Spinal cord (tissue), 10 donors: ENCODE data around the gene ELP2. TPM values are rescaled to one million over a fixed set of nuclear protein-coding genes. Genes with fewer than 3 reads are reported as not detected.

Experiments used
- DNase-seq, 6 donors: peaks; one replicate each; pipeline versions ENCODE4 v3.0.0 to v3.0.0-alpha.2; 2013 to 2015; ENCODE audit warnings: low spot score in 6 of 6, low read depth in 4 of 6
- H3K27ac ChIP-seq: one replicate; pipeline ENCODE4 v1.5.1; 2013; ENCODE audit warnings: low read depth, low read length, control low read depth
- H3K27me3 ChIP-seq: one replicate; pipeline ENCODE4 v1.6.1; 2013; ENCODE audit warnings: low read length; ENCODE audit not compliant: control insufficient read depth, insufficient read depth
- H3K36me3 ChIP-seq: one replicate; pipeline ENCODE4 v1.6.1; 2013; ENCODE audit warnings: low read length; ENCODE audit not compliant: control insufficient read depth, insufficient read depth
- H3K4me1 ChIP-seq: one replicate; pipeline ENCODE4 v1.6.1; 2013; ENCODE audit warnings: low read length; ENCODE audit not compliant: control insufficient read depth, insufficient read depth
- H3K4me3 ChIP-seq: one replicate; pipeline ENCODE4 v1.5.1; 2013; ENCODE audit warnings: low read depth, low read length, control low read depth
- H3K9me3 ChIP-seq: one replicate; pipeline ENCODE4 v1.6.1; 2013; ENCODE audit warnings: low read length; ENCODE audit not compliant: control insufficient read depth, insufficient read depth
- WGBS: methylation state at CpG from one replicate; pipeline ENCODE4 v1.1.5; 2013; ENCODE audit warnings: missing lambda C conversion rate; ENCODE audit not compliant: insufficient coverage; 5-methylcytosine and 5-hydroxymethylcytosine counted together
- polyA plus RNA-seq, 2 donors: library from polyadenylated mRNA; unstranded; fragments of 120-200 nt; gene quantifications; one replicate each; pipeline ENCODE4 v1.2.1, GENCODE V29; 2013; ENCODE audit not compliant: insufficient read length in 2 of 2
- total RNA-seq, 2 donors: library from RNA; depleted of rRNA in 1 of 2; stranded (reverse); fragments of 120-200 nt in 1 of 2; fragments of >200 nt in 1 of 2; gene quantifications; one replicate each; pipeline versions ENCODE4 v1.2.3 to v1.2.4, GENCODE V29; 2013 to 2014
- donor health status: healthy.

The ELP2 gene
- total and polyA plus RNA-seq, 4 donors, result 58.6 to 167 (median 84.9) TPM

GRCh38 chr18:36194600-36195315, 65.1 kb downstream of the ELP2 start:
- no peak for DNase-seq
- H3K27ac ChIP-seq, result no peak overlapping the region
- 83% methylated on average over 3 of the region's 8 CpGs for WGBS

GRCh38 chr18:36195427-36196122, 65.9 kb downstream of the ELP2 start:
- Histone ChIP-seq H3K9me3 (no peaks in the 10 kb centered on the region), H3K4me1 (no peaks in the 10 kb centered on the region), H3K36me3 (no peaks in the 10 kb centered on the region), H3K27me3 (no peaks in the 10 kb centered on the region), H3K27ac (no peak overlapping the region), H3K4me3 (no peak overlapping the region)
- DNase-seq, result peak in 1 of 6 donors; percentile 62
- 68% methylated on average over 3 of the region's 3 CpGs for WGBS

More at GRCh38 chr18:36194600-36195315, 65.1 kb downstream of the ELP2 start:
- Histone ChIP-seq H3K9me3 (no peaks in the 10 kb centered on the region), H3K4me3 (no peak overlapping the region), H3K27me3 (peaks cover 3% of the 10 kb centered on the region), H3K36me3 (no peaks in the 10 kb centered on the region), H3K4me1 (no peaks in the 10 kb centered on the region)

GRCh38 chr18:36196238-36196995, 66.7 kb downstream of the ELP2 start:
- H3K9me3 ChIP-seq, result no peaks in the 10 kb centered on the region
- no peaks in the 10 kb centered on the region for H3K27me3 ChIP-seq
- H3K4me1 ChIP-seq, result no peaks in the 10 kb centered on the region
- no peak overlapping the region for H3K4me3 ChIP-seq
- 66% methylated on average over 4 of the region's 6 CpGs for WGBS
- H3K36me3 ChIP-seq, result no peaks in the 10 kb centered on the region
- peak in 1 of 6 donors; percentile 46 for DNase-seq
- no peak overlapping the region for H3K27ac ChIP-seq

- Histone ChIP-seq H3K9me3 (no peaks in the 10 kb centered on the region), H3K36me3 (no peaks in the 10 kb centered on the region), H3K27ac (no peak overlapping the region), H3K27me3 (no peaks in the 10 kb centered on the region), H3K4me3 (no peak overlapping the region), H3K4me1 (no peaks in the 10 kb centered on the region)
- no peak for DNase-seq
Observed at GRCh38 chr18:36197511-36198166, 67.9 kb downstream of the ELP2 start.

GRCh38 chr18:36199691-36200295, 70.1 kb downstream of the ELP2 start:
- H3K27me3 ChIP-seq, result no peaks in the 10 kb centered on the region
- no peak for DNase-seq
- H3K9me3 ChIP-seq, result no peaks in the 10 kb centered on the region
- H3K4me3 ChIP-seq, result no peak overlapping the region
- H3K27ac ChIP-seq, result no peak overlapping the region
- no peaks in the 10 kb centered on the region for H3K4me1 ChIP-seq
- WGBS, result 91% methylated on average over 20 of the region's 22 CpGs
- H3K36me3 ChIP-seq, result no peaks in the 10 kb centered on the region

GRCh38 chr18:36200354-36200771, 70.7 kb downstream of the ELP2 start:
- no peaks in the 10 kb centered on the region for H3K9me3 ChIP-seq
- DNase-seq, result no peak
- H3K27ac ChIP-seq, result no peak overlapping the region
- H3K27me3 ChIP-seq, result no peaks in the 10 kb centered on the region
- H3K36me3 ChIP-seq, result no peaks in the 10 kb centered on the region
- no peaks in the 10 kb centered on the region for H3K4me1 ChIP-seq
- H3K4me3 ChIP-seq, result no peak overlapping the region

- no peaks in the 10 kb centered on the region for H3K36me3 ChIP-seq
- H3K27ac ChIP-seq, result no peak overlapping the region
- no peak for DNase-seq
- no peaks in the 10 kb centered on the region for H3K4me1 ChIP-seq
- no peaks in the 10 kb centered on the region for H3K9me3 ChIP-seq
- WGBS, result 100% methylated on average over 1 of the region's 2 CpGs
- no peaks in the 10 kb centered on the region for H3K27me3 ChIP-seq
- no peak overlapping the region for H3K4me3 ChIP-seq
Observed at GRCh38 chr18:36201765-36202164, 72.1 kb downstream of the ELP2 start.

- Histone ChIP-seq H3K27ac (no peak overlapping the region), H3K4me1 (no peaks in the 10 kb centered on the region), H3K4me3 (no peak overlapping the region), H3K9me3 (no peaks in the 10 kb centered on the region), H3K36me3 (no peaks in the 10 kb centered on the region), H3K27me3 (no peaks in the 10 kb centered on the region)
- WGBS, result 69% methylated on average over 6 of the region's 7 CpGs
- DNase-seq, result no peak
Observed at GRCh38 chr18:36203360-36203895, 73.7 kb downstream of the ELP2 start.

GRCh38 chr18:36205166-36205565, 75.5 kb downstream of the ELP2 start:
- H3K27me3 ChIP-seq, result no peaks in the 10 kb centered on the region
- H3K4me1 ChIP-seq, result no peaks in the 10 kb centered on the region
- DNase-seq, result no peak
- H3K36me3 ChIP-seq, result no peaks in the 10 kb centered on the region
- no CpG with 5 or more reads among the region's 4 CpGs for WGBS
- no peaks in the 10 kb centered on the region for H3K9me3 ChIP-seq
- H3K27ac ChIP-seq, result no peak overlapping the region
- no peak overlapping the region for H3K4me3 ChIP-seq
